Astrocyte of the spinal cord (primary cell): ENCODE data around the gene HECTD1.
"Not testable (repeated sequence)": the region's sequence is repeated elsewhere in the genome, so short reads cannot be mapped to it uniquely, and the experiment has no call there.

Experiments
- DNase-seq: peaks from one replicate; pipeline ENCODE4 v3.0.0; 2011; ENCODE audit warnings: low read depth, low spot score
- H3K4me3 ChIP-seq: 2 replicates; pipeline ENCODE4 v1.5.1; 2011; ENCODE audit warnings: low read depth, mild to moderate bottlenecking, low read length, moderate library complexity
- in situ Hi-C: cut with HindIII; loops from 2 replicates; pipeline ENCODE4 v1.10.0; 2017; ENCODE audit warnings: low sequenced_read_pairs
- TF ChIP-seq, protein P1 (sequence below): IDR thresholded peaks from 2 replicates; pipeline ENCODE4 v1.5.1; 2012; ENCODE audit warnings: low read depth, mild to moderate bottlenecking, low read length, inconsistent platforms

HECTD1 gene

DNA sequence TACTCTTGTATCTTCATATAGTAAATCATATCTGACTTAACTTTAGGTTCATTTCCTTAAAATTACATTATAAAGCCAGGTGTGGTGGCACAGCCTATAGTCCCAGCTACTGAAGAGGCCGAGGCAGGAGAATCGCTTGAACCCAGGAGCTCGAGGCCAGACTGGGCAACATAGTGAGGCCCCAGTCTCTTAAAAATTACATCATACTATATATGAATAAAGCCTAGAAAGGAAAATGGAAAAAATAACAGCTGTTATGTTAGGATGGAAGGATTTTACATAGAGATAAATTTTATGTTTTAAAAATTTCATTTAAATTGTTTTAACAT is 4.2 kb downstream of the HECTD1 start:
- H3K4me3 ChIP-seq, result no peak overlapping the region
- in situ Hi-C loops, result no loop called here

DNA sequence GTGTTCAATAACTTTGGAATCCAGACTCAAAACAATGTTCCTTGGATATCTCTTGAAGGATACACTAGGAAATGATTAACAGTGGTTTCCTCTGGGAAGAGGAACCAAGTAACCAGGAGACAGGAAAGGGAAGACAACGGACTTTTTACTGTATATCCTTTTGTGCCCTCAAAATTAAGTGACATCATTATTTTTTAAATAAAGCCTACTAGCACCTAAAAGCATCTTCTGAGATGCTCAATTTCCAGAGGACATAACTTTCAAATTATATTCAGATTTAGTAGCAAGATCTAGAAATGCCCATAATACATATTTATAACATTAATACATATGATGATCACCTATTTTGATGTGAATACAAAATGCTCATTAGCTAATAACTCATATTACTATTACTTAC is 6.5 kb downstream of the HECTD1 start:
- in situ Hi-C loops, result no loop called here

More for the DNA sequence above, 4.2 kb downstream of the HECTD1 start:
- DNase-seq, result no peak
- TF ChIP-seq, protein P1, sequence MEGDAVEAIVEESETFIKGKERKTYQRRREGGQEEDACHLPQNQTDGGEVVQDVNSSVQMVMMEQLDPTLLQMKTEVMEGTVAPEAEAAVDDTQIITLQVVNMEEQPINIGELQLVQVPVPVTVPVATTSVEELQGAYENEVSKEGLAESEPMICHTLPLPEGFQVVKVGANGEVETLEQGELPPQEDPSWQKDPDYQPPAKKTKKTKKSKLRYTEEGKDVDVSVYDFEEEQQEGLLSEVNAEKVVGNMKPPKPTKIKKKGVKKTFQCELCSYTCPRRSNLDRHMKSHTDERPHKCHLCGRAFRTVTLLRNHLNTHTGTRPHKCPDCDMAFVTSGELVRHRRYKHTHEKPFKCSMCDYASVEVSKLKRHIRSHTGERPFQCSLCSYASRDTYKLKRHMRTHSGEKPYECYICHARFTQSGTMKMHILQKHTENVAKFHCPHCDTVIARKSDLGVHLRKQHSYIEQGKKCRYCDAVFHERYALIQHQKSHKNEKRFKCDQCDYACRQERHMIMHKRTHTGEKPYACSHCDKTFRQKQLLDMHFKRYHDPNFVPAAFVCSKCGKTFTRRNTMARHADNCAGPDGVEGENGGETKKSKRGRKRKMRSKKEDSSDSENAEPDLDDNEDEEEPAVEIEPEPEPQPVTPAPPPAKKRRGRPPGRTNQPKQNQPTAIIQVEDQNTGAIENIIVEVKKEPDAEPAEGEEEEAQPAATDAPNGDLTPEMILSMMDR, result no peak

DNA sequence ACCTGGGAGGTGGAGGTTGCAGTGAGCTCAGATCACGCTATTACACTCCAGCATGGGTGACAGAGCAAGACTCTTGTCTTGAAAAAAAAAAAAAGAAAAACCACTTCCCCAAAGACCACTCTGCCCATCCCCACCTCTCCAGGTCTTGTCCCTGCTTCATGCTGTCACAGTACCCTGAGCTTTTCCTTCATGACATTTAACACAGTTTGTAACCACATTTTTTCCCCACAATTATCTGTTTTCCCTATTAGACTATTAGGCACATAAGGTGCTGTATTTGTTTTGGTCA is 6.9 kb downstream of the HECTD1 start:
- no peak overlapping the region for H3K4me3 ChIP-seq
- no peak for DNase-seq
- in situ Hi-C loops, result no loop called here
- TF ChIP-seq, protein P1, result no peak

More for the DNA sequence above, 6.5 kb downstream of the HECTD1 start:
- H3K4me3 ChIP-seq, result no peak overlapping the region
- TF ChIP-seq, protein P1, result no peak
- DNase-seq, result no peak

DNA sequence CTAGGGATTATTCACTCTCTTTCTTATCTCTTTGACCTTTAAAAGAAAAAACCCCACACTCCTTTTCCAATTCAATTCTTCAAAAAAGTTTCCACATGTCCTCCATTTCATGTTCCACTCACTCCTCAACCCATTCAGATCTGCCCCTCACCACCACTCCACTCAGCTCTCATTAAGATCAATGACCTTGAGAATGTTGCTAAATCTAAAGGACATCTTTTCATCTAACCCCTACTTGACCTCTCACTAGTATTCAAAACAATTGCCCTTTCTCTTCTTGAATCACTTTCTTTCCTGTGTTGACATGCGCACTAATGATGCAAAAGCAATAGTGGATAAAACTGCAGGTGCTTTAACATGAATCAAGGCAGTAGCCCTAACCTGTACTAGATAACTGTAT is 9.9 kb downstream of the HECTD1 start:
- in situ Hi-C loops, result no loop called here
- no peak overlapping the region for H3K4me3 ChIP-seq
- TF ChIP-seq, protein P1, result no peak

DNA sequence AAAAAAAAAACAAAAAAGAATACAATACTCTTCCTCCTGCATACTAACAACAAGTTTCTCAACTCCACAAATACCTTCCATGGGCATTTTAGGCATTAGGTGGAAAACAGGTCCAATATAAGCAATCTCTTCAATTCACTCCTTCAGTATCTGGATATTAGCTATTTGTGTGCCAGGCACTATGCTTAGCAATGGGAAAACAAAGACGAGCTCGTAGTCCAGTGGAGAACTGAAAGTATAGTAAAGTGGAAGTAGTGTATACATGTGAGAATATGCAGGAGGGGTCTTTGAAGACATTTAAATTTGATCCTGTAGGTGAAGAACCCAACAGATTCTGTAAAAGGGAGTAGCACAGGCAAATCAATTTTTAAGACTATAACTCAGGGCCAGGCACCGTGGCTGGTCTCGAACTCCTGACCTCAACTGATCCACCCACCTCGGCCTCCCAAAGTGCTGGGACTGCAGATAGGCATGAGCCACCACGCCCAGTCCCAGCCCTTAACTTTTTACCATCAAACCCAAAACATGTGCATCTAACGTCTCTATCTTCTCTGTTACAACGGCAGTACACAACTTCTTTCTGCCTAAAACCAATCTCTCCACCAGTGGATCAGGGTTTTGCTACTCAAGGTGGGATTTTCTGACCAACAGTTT is 10.6 kb downstream of the HECTD1 start:
- in situ Hi-C loops, result no loop called here
- H3K4me3 ChIP-seq, result no peak overlapping the region
- DNase-seq, result no peak
- TF ChIP-seq, protein P1, result no peak

More for the DNA sequence above, 9.9 kb downstream of the HECTD1 start:
- DNase-seq, result no peak

DNA sequence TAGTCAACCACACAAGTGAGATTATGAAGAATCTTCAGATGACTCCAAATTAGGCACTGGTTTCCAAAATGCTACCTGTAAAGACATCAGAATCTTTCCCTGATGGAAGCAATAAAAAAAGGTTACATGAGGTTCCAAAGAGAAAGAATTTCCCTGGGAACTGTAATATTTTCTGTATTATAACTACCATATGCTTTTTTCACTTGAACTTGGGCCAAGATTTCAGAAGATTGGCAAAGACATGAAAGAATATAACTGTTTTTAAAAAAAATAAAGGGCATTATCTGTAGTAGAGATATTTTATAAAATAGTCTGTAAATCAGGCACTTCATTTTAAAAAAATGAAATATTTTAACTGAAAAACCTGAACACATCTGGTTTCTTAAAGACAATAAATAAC is 12.9 kb downstream of the HECTD1 start:
- in situ Hi-C loops, result no loop called here
- H3K4me3 ChIP-seq, result no peak overlapping the region
- no peak for DNase-seq
- TF ChIP-seq, protein P1, result no peak

DNA sequence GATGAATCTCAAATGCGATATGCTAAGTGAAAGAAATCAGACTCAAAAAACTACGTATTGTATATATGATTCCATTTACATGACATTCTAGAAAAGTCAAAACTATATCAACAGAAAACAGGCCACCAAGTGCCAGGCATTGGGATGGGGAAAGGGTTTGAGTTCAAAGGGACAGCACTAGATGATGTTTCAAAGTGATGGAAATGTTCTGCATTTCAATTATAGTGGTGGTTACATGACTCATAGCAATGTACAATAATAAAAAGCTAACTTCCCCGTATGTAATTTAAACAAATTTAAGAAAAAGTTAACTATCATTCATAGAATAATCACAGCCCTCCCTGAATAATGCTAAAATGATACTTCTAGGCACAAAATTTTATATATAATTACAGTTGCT is 13.5 kb downstream of the HECTD1 start:
- no peak overlapping the region for H3K4me3 ChIP-seq
- in situ Hi-C loops, result no loop called here
- peak; percentile 54 for DNase-seq
- TF ChIP-seq, protein P1, result no peak

DNA sequence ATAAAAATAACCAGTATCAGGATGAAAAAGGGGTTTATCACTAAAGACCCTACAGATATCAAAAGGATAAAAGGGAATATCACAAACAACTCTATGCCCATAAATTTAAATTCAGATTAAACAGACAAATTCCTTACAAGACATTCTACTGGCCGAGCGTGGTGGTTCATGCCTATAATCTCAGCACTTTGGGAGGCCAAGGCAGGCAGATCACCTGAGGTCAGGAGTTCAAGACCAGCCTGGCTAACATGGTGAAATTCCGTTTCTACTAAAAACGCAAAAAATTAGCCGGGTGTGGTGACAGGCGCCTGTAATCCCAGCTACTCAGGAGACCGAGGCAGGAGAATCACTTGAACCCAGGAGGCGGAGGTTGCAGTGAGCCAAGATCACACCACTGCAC is 15.0 kb downstream of the HECTD1 start:
- H3K4me3 ChIP-seq, DNase-seq, in situ Hi-C loops: not testable (repeated sequence)
